Smooth muscle cell (in vitro differentiated cells): Measurements from ENCODE around the gene TMEM115. TPM values are rescaled to one million over a fixed set of nuclear protein-coding genes. Genes with fewer than 3 reads are reported as not detected.

Experiments used
- DNase-seq: peaks from one replicate; lab custom pipeline; 2025; ENCODE audit not compliant: unreplicated experiment; lab: John Stamatoyannopoulos, UW
- H2AFZ ChIP-seq: fragments of 200-600 bp; sonication (generic); 2 replicates; pipeline ENCODE4 v1.6.0; 2016; ENCODE audit warnings: antibody characterized with exemption, low read depth, mild to moderate bottlenecking
- H3F3A ChIP-seq: fragments of 200-600 bp; sonication (generic); 2 replicates; pipeline ENCODE4 v1.6.0; 2017; ENCODE audit warnings: antibody characterized with exemption, low read depth
- H3K27ac ChIP-seq: fragments of 200-600 bp; sonication (generic); 2 replicates; pipeline ENCODE4 v1.5.1; 2016; ENCODE audit warnings: low read depth, mild to moderate bottlenecking
- H3K27me3 ChIP-seq: fragments of 200-600 bp; sonication (generic); 2 replicates; pipeline ENCODE4 v1.6.1; 2016; ENCODE audit warnings: low read depth, mild to moderate bottlenecking
- H3K36me3 ChIP-seq: fragments of 200-600 bp; sonication (generic); 2 replicates; pipeline ENCODE4 v1.5.1; 2016; ENCODE audit warnings: low read depth
- H3K4me1 ChIP-seq: fragments of 200-600 bp; sonication (generic); 2 replicates; pipeline ENCODE4 v1.5.1; 2016; ENCODE audit warnings: low read depth
- H3K4me2 ChIP-seq: fragments of 200-600 bp; sonication (generic); 2 replicates; pipeline ENCODE4 v1.6.0; 2016; ENCODE audit warnings: mild to moderate bottlenecking
- H3K4me3 ChIP-seq: fragments of 200-600 bp; sonication (generic); 2 replicates; pipeline ENCODE4 v1.5.1; 2016; ENCODE audit warnings: mild to moderate bottlenecking
- H3K79me2 ChIP-seq: fragments of 200-600 bp; sonication (generic); 2 replicates; pipeline ENCODE4 v1.6.0; 2016; ENCODE audit warnings: low read depth, mild to moderate bottlenecking
- H3K9ac ChIP-seq: fragments of 200-600 bp; sonication (generic); 2 replicates; pipeline ENCODE4 v1.6.0; 2016; ENCODE audit warnings: low read depth
- H3K9me3 ChIP-seq: fragments of 200-600 bp; sonication (generic); replicated peaks from 2 replicates; pipeline ENCODE4 v1.5.1; 2016; ENCODE audit warnings: low read depth
- H4K20me1 ChIP-seq: fragments of 200-600 bp; sonication (generic); 2 replicates; pipeline ENCODE4 v1.6.0; 2016; ENCODE audit warnings: low read depth
- CTCF ChIP-seq: fragments of 200-600 bp; sonication (generic); IDR thresholded peaks from 2 replicates; pipeline ENCODE4 v1.5.1; 2017; ENCODE audit warnings: borderline replicate concordance, mild to moderate bottlenecking, antibody characterized with exemption; ENCODE audit not compliant: insufficient read depth, poor library complexity, severe bottlenecking
- WGBS: methylation state at CpG from one replicate; pipeline ENCODE4 v1.1.7; 2016; ENCODE audit warnings: low lambda C conversion rate; 5-methylcytosine and 5-hydroxymethylcytosine counted together
- polyA plus RNA-seq: library from polyadenylated mRNA; unstranded; fragments of >200 nt; fragmentation: Nextera tagmentation; extraction: Ambion mirVana; gene quantifications from 2 replicates; pipeline ENCODE4 v1.2.1, GENCODE V29; 2016
- total RNA-seq: library from RNA; depleted of rRNA; stranded (reverse); fragments of >200 nt; gene quantifications from 2 replicates; pipeline ENCODE4 v1.2.3, GENCODE V29; 2014

The TMEM115 gene
- total and polyA plus RNA-seq, 2 experiments from 2014 or later = 42.7 to 56.6 TPM

- Histone ChIP-seq H4K20me1 (no peaks in the 10 kb centered on the region), H3K79me2 (no peaks in the 10 kb centered on the region), H3K27ac (no peak overlapping the region), H3K4me2 (no peak overlapping the region), H3K36me3 (no peaks in the 10 kb centered on the region), H3K27me3 (no peaks in the 10 kb centered on the region), H2AFZ (no peak overlapping the region), H3F3A (no peaks in the 10 kb centered on the region), H3K4me3 (no peak overlapping the region), H3K9ac (no peak overlapping the region), H3K9me3 (no peaks in the 10 kb centered on the region), H3K4me1 (no peaks in the 10 kb centered on the region)
- WGBS = 88% methylated on average over 10 of the region's 10 CpGs
- DNase-seq = no peak
- no peak for TF ChIP-seq CTCF
Observed at GRCh38 chr3:50395070-50395860, 35.9 kb upstream of the TMEM115 start.

GRCh38 chr3:50393061-50393460 lies 33.7 kb upstream of the TMEM115 start:
- H3K4me1 ChIP-seq = no peaks in the 10 kb centered on the region
- H3K27me3 ChIP-seq = no peaks in the 10 kb centered on the region
- no peak overlapping the region for H2AFZ ChIP-seq
- TF ChIP-seq CTCF = no peak
- H3K4me3 ChIP-seq = no peak overlapping the region
- H3F3A ChIP-seq = no peaks in the 10 kb centered on the region
- no peaks in the 10 kb centered on the region for H3K36me3 ChIP-seq
- no peak for DNase-seq
- no peak overlapping the region for H3K9ac ChIP-seq
- no peaks in the 10 kb centered on the region for H4K20me1 ChIP-seq
- H3K79me2 ChIP-seq = no peaks in the 10 kb centered on the region
- no peak overlapping the region for H3K4me2 ChIP-seq
- H3K9me3 ChIP-seq = no peaks in the 10 kb centered on the region
- 91% methylated on average over 4 of the region's 5 CpGs for WGBS
- no peak overlapping the region for H3K27ac ChIP-seq

- Histone ChIP-seq H3K9me3 (no peaks in the 10 kb centered on the region), H3K27ac (no peak overlapping the region), H3K4me1 (no peaks in the 10 kb centered on the region), H3K27me3 (no peaks in the 10 kb centered on the region), H3F3A (no peaks in the 10 kb centered on the region), H3K4me2 (no peak overlapping the region), H3K36me3 (no peaks in the 10 kb centered on the region), H2AFZ (no peak overlapping the region), H3K79me2 (no peaks in the 10 kb centered on the region), H4K20me1 (no peaks in the 10 kb centered on the region), H3K9ac (no peak overlapping the region), H3K4me3 (no peak overlapping the region)
- 62% methylated on average over 5 of the region's 5 CpGs for WGBS
- no peak for DNase-seq
- no peak for TF ChIP-seq CTCF
Observed at GRCh38 chr3:50392101-50392715, 32.9 kb upstream of the TMEM115 start.
